ENCODE data around the gene ARF4.
A peak's percentile ranks its signal among the peaks of the same experiment; 100 is the strongest.
"Not testable (repeated sequence)": the region's sequence is repeated elsewhere in the genome, so short reads cannot be mapped to it uniquely, and the experiment has no call there.

Gene ARF4

DNA sequence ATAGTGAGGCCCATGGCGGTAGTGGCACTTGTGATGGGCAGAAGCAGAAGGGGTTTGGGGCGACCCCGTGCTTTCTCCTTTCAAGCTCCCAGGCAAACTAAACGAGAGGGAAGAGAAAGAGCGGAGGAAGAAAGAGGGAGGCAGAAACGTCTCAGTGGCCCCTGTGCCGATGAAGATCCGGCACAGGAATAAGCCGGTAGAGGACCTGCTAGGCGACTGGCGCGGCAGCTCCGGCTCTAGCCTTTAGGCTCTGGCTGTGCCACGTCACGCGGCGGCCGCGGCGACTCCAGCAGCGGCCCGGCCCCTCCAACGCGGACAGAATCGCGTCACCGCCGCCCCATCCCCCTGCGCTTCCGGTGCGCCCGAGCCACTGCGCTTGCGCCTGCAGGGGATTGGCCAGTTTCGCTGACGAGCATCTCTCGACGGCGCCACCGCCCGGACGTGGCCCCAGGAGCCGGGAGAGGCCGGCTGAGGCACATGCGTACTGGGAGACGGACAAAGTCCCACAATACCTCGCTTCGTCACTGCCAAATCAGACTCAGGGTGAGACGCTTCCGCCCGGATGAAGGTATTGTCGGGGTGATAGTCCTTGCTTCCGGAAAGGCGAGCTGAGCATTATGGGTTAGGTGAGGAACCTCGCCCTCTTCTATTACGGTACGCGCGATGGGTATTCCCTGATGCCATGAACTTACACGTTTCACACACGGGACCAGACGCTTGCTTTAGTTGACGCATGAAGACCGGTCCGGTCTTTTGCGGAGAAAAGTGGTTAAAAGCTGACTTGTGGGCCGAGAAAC lies at the start of gene ARF4:
Gene ARF4, minus strand, starts transcription at position 218 of the 797 bp plus-strand sequence. Its CDS starts 204 bp downstream, at position 14.
- peak; percentile 100 for DNase-seq (ENCODE audit: low spot score)

DNA sequence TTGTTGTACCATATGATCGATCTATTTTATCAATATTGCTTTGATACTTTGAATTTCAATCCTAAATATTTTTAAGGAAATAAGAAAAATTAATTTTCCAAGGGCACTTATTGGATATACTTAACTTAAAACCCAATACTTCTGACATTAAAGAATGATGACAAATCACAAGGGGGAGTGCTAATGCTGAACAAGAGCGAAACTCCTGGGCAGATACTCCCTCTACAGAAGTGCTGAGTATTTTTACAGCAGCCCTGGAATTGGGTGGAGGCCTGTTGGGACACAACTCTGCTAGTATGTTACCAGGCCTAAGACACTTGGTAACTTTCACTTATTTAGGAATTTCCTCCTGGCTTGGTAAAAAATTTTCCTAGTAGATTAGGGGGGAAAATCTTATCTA lies 49.6 kb upstream of the ARF4 start:
- peak; percentile 20 for DNase-seq (ENCODE audit: low spot score)

DNA sequence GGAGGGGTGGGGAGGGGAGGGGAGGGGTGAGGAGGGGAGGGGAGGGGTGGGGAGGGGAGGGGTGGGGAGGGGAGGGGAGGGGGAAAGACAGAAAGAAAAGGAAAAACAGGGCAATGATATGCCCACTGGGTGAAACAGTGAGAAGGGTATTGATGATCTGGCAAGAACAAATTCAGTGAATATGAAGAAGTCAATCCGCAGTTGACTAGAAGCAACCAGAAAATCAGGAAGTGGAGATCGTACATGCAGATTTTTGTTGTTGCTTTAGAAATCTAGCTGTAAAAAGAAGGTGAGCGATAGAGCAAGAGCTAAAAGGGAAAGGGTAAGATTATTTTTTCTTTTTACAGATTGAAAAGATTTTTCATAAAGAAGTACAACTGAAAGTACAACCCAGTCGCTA lies 47.6 kb upstream of the ARF4 start:
- DNase-seq (ENCODE audit: low spot score): no peak

DNA sequence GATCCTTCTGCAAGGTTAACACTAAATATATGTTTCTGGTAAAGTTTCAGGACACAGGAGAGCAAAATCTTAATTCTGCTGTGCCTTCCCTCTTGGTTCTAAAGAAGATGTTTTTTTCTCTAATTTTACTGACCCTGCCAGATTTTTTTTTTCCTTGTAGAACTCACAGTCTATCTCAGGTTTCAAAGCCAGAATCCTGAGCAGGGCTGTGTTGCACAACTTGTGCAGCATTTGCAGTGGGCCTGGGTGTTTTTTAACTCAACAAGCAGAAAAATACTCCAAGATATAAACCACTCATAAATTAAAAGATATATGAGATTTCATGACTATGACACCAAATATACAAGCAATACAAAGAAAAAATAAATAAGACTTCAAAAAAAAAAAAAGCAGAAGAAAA lies 40.2 kb upstream of the ARF4 start:
- no peak for DNase-seq (ENCODE audit: low spot score)

DNA sequence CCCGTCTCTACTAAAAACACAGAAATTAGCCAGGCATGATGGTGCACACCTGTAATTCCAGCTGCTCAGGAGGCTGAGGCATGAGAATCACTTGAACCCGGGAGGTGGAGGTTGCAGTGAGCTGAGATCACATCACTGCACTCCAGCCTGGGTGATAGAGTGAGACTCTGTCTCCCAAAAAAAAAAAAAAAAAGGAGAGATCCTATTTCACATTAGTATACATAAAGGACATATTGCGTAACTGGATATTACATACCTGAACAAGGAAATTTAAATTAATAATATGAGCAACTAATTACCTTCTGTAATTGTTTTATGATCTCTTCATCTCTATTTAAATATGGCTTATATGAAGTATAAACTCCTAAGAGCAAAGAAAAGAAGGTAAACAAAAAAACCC lies 37.1 kb upstream of the ARF4 start:
- DNase-seq (ENCODE audit: low spot score): not testable (repeated sequence)

DNA sequence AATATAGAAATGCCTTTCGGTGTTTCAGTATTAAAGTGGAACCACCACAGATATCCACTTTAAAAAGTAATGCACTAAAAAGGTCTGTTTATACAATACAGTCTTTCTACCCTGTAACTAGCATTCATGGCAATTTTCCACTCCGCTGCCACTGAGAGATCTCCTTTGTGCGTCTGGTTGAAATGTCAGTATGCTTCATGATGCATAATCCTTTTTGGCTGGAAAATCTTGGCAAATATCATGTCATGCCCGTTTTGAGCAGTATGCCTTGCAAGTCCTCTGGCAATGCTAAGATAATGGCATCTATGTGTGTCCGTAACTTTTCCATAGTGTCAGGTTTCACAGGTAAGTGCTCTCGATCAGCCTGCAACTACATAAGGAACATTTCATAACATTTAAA lies 30.8 kb upstream of the ARF4 start:
- DNase-seq (ENCODE audit: low spot score): no peak

DNA sequence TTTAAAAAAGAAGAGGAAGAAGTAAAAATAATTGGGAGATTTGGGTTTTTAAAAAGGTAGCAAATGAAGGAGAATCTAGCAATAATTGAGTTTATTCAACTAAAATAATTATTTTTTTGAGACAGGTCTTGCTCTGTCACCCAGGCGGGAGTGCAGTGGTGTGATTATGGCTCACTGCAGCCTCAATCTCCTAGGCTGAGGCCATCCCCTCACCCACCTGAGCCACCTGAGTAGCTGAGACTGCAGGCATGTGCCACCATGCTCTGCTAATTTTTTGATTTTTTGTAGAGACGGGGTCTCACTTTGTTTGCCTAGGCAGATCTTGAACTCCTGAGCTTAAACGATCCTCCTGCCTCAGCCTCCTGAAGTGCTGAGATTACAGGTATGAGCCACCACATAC lies 27.7 kb upstream of the ARF4 start:
- no peak for DNase-seq (ENCODE audit: low spot score)

DNA sequence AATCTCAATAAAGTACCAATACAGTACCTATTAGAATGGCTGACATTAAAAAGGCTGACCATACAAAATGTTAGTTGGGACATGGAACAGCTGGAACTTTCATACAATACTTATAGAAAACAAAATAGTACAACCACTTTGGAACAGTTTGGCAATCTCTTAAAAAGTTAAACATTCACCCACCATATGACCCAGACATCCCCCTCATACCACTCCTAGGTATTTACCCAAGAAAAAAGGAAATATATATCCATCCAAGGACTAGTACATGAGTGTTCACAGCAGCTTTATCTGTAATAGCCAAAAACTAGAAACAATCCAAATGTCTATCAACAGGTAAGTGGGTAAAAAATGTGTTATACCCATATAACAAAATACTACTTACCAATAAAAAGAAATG lies 25.2 kb upstream of the ARF4 start:
- DNase-seq (ENCODE audit: low spot score): no peak

DNA sequence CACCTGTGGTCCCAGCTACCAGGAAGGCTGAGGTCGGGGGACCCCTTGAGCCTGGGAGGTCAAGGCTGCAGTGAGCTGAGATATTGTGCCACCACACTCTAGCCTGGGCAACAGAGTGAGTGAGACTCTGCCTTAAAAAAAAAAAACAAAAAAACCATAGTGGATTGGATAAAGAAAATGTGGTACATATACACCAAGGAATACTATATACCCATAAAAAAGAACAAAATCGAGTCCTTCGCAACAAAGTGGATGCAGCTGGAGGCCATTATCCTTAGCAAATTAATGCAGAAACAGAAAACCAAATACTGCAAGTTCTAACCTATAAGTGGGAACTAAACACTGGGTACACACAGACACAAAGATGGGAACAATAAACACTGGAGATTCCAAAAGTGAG lies 20.6 kb upstream of the ARF4 start:
- no peak for DNase-seq (ENCODE audit: low spot score)

DNA sequence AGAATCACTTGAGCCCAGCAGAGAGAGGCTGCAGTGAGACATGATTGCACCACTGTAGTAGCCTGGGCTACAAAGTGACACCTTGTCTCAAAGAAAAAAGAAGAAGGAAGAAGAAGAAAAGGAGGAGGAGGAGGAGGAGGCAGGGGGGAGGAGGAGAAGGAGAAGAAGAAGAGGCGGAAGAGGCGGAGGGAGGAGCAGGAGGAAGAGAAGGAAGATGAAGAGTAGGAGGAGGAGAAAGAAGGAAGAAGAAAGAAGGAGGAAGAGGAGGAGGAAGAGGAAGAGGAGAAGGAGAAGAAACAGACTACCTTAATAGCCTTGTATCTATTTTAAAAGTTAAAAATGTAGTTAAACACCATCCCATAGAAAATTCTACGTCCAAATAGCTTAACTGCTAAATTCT lies 19.1 kb upstream of the ARF4 start:
- DNase-seq (ENCODE audit: low spot score): no peak

DNA sequence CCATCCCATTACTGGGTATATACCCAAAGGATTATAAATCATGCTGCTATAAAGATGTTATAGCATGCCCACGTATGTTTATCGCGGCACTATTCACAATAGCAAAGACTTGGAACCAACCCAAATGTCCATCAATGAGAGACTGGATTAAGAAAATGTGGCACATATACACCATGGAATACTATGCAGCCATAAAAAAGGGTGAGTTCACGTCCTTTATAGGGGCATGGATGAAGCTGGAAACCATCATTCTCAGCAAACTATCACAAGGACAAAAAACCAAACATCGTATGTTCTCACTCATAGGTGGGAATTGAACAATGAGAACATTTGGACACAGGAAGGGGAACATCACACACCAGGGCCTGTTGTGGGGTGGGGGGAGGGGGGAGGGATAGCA lies 14.7 kb upstream of the ARF4 start:
- not testable (repeated sequence) for DNase-seq (ENCODE audit: low spot score)

DNA sequence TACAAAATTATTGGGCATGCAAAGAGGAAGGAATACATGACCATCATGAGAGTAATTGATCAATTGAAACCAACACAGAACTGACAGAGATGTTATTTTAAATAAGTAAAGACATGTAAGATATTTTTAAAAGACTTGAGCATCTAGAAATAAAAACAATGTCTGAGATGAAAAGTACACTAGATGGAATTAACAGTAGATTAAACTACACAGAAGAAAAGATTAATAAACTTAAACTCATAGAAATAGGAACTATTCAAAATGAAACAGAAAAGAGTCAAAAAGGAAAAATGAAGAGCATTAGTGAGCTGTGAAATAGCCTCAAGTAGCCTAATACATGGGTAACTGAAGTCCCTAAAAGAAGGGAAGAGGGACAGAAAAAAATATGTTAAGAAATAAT lies 8.5 kb upstream of the ARF4 start:
- DNase-seq (ENCODE audit: low spot score): no peak

DNA sequence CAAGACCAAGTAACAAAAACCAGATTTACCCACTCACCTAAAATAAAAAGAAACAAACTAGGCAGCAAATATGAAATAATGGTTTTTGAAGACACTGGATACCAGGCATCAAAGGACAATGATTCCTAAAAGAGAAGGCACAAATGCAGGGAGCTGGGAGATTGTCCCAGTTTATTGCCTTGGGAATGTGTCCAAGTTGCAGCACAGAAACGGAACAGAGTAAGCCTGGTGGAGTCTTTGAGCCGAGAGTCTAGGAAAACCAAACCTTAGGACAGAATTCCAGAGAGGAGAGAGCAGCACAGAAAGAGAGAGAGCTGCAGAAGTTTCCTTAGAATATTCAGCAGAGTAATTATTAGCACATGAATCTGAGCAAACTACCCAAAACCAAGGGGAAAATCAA lies 7.8 kb upstream of the ARF4 start:
- DNase-seq (ENCODE audit: low spot score): no peak

DNA sequence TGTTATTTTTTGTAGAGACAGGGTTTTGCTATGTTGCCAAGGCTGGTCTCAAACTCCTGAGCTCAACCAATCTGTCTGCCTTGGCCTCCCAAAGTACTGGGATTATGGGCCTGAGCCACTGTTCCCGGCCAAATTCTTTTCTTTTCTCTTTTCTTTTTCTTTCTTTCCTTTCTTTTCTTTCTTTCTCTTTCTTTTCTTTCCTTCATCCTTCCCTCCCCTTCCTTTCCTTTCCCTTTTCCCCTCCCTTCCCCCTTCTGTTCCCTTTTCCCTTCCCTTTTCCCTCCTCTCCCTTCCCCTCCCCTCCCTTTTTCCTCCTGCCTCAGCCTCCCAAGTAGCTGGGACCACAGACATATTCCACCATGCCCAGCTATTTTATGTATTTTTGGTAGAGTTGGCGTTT lies 3.1 kb upstream of the ARF4 start:
- no peak for DNase-seq (ENCODE audit: low spot score)

DNA sequence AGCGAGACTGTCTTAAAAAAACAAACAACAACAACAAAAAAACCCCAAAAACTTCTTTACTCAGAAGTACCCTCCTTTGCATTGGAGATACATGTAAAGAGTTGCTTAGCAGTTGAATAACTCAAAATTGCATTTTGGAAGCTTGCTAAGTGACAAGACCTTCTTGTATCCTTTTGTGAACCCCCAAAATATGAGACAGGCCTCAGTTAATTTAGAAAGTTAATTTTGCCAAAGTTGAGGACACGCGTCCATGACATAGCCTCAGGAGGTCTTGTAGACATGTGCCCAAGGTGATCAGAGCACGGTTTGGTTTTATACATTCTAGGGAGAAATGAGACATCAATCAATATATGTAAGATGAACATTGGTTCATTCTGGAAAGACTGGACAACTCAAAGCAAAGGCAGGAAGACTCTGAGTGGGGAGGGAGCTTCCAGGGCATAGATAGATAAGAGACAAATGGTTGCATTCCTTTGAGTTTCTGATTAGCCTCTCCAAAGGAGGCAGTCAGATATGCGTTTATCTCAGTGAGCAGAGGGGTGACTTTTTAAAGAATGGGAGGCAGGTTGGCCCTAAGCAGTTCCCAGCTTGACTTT lies 1.7 kb upstream of the ARF4 start:
- peak; percentile 36 for DNase-seq (ENCODE audit: low spot score)

DNA sequence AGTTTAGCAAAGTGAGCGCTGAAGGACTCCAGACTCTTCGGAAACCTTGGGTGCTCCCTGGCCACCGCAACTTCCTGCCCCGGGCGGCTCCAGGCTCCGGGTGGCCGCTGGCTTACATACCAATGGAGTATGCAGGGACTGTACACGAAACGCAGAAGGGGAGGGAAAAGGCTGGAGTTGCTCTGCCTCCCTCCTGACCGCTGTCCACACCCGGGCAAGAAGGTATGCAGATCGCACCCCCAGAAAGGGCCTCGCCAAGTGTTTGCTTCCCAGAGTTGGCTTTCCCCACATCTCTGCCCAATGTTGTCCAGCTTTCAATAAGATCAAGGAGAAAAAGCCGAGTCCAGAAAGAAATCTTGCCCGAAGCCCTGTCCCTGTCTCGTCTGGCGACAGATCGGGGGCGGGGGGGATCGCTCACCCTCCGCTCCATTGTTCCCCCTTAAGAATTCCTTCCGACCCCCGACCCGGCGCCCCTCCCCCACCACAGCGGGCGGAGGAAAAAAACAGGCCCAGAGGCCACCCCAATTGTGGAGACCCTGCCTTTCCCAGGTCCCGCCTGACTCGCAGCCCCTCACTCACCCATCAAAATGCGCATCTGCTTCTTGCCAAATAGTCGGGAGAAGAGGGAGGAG lies 533 bp downstream of the ARF4 start:
- DNase-seq (ENCODE audit: low spot score): peak; percentile 83

DNA sequence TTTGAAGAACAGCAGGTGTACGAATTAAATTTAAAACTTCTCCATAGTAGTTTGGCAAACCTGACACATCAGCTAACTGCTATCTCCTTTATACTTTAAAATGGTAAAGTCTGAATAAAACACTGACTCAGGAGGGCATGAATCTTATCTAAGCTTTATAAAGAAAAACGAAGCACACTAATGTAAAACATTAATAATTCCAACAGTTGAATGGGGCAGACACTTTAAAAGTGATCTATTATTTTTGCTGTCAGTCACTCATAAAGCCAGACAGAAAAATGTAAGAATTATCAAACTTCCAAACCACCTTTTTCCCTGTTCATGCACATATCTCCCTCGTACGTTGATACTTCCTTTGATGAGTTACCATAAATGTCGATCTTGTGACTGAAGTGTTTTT lies 2.6 kb downstream of the ARF4 start:
- DNase-seq (ENCODE audit: low spot score): no peak

DNA sequence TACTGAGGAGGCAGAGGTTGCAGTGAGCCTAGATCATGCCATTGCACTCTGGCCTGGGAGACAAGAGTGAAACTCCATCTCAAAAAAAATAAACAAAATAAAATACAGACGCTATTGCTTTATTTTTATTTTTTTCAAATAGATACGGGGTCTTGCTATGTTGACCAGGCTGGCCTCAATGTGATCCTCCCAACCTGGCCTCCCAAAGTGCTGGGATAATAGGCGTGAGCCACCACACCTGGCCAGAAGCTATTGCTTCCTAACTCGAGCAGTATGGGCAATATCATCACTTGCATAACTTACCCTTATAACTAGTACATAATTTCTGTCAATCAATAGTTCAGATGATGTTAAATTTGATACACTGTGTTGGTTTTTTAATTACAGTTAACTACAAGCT lies 3.0 kb downstream of the ARF4 start:
- no peak for DNase-seq (ENCODE audit: low spot score)

DNA sequence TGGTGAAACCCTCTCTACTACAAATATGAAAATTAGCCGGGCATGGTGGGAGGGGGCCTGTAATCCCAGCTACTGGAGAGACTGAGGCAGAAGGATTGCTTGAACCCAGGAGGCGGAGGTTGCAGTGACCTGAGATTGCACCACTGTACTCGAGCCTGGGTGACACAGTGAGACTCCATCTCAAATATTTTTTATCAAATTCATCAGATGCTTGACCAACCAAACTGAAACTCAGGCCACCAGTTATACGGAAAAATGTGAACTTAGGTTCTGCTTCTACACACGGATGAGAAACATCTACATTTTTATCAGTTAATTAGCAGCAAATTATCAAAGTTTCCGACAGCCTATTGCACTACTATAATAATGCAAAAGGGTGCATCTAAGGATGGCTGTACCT lies 4.8 kb downstream of the ARF4 start:
- DNase-seq (ENCODE audit: low spot score): no peak

DNA sequence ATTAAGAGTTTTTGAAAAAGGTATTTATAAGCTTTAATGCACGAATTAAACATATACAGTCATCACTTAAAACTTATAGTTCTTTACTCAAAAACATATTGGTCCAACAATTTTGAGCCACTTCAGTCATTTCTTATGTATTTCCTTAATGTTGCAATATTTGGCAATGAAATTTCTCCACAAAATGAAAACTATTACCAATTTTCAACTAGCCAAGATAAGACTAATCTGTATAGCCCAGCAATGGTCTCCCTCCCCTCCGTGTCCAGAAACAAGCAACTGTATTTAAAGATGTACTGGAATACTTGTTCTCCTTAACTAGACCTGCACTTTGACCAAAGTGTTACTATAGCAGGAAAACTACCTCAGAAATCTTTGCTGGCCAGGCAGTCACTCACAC lies 9.2 kb downstream of the ARF4 start:
- DNase-seq (ENCODE audit: low spot score): no peak

DNA sequence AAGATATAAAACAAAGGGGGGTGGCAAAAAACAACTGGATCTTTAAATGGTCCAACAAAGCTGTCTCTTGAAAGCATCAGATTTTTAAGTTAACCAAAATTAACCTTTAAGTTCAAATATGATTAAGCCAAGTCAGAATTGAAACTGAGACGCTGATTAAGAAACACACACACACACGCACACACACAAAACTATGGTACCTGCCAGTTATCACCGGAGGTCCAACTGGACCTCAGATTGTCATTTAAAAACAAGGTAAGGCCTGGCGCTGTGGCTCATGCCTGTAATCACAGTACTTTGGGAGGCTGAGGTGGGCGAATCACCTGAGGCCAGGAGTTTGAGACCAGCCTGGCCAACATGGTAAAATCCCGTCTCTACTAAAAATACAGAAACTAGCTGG lies 10.4 kb downstream of the ARF4 start:
- DNase-seq (ENCODE audit: low spot score): no peak

DNA sequence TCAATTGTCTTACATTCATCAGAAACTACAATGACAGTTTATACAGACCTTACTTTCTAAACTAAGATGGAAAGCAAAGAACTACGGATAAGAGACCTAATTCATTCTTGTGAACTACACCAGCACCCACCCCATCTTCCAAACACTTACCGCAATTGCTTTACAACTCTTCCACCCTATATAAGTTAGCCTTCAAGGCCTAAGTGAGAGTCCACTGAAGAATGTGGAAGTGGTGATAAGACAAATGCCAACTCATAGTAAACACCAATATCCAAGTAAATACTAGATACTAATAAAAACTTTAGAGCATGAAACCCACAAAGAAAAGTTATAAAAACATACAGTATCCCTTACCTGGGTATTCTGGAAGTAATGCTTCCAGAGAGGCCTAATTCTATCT lies 13.6 kb downstream of the ARF4 start:
- DNase-seq (ENCODE audit: low spot score): no peak

DNA sequence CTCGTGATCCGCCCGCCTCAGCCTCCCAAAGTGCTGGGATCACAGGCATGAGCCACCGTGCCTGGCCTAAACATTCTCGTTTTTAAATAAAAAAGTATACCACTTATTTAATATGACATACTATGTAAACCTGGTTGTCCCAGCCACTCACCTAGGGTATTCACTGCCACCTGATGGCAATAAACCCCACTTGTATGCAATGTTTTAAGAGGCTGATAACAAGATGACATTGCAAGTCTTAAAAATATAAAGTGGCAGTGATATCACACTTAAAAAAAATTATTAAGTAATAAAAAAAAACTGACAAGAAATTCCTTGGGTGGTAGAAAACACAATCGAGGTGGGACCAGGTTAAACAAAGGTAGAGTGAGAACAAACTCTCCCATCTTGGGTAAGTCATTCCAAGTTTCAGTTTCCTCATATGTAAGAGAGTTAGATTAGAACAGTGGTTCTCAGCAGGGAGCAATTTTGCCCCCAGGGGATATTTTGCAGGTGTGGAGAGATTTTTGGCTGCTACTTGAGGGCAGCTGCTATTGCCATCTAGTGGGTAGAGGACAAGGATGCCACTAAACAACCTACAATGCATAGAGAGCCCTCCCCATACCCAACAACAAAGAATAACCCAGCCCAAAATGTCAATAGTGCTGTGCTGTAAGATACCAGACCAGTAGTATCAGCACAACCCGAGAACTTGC lies 14.5 kb downstream of the ARF4 start:
- DNase-seq (ENCODE audit: low spot score): peak; percentile 39

Measured in RKO (cell line).